HEK293 (cell line): ENCODE results near the gene P2RY2.

Experiments used
- CTCF ChIP-seq: fragments of 450-650 bp; formaldehyde crosslinking; IDR thresholded peaks from 2 replicates; pipeline ENCODE4 v1.5.1; 2016; ENCODE audit warnings: missing biosample characterization, missing genetic modification characterization
- MYNN ChIP-seq: fragments of 450-650 bp; formaldehyde crosslinking; IDR thresholded peaks from 2 replicates; pipeline ENCODE4 v1.5.1; 2016; ENCODE audit warnings: missing biosample characterization, missing genetic modification characterization, borderline replicate concordance
- PATZ1 ChIP-seq: fragments of 450-650 bp; formaldehyde crosslinking; IDR thresholded peaks from 2 replicates; pipeline ENCODE4 v1.5.1; 2016; ENCODE audit warnings: missing biosample characterization, missing genetic modification characterization
- REST ChIP-seq: fragments of 450-650 bp; formaldehyde crosslinking; IDR thresholded peaks from 2 replicates; pipeline ENCODE4 v1.5.1; 2016; ENCODE audit warnings: missing biosample characterization, missing genetic modification characterization
- SP2 ChIP-seq: fragments of 450-650 bp; formaldehyde crosslinking; IDR thresholded peaks from 2 replicates; pipeline ENCODE4 v1.5.1; 2016; ENCODE audit warnings: missing biosample characterization, missing genetic modification characterization
- WT1 ChIP-seq: fragments of 450-650 bp; formaldehyde crosslinking; IDR thresholded peaks from 2 replicates; pipeline ENCODE4 v1.5.1; 2016; ENCODE audit warnings: missing biosample characterization, missing genetic modification characterization
- ZBTB20 ChIP-seq: fragments of 450-650 bp; formaldehyde crosslinking; IDR thresholded peaks from 2 replicates; pipeline ENCODE4 v1.5.1; 2016; ENCODE audit warnings: missing biosample characterization, missing genetic modification characterization
- ZNF701 ChIP-seq: fragments of 450-650 bp; formaldehyde crosslinking; IDR thresholded peaks from 2 replicates; pipeline ENCODE4 v1.5.1; 2016; ENCODE audit warnings: missing biosample characterization, missing genetic modification characterization
- ZNF747 ChIP-seq: fragments of 450-650 bp; formaldehyde crosslinking; IDR thresholded peaks from 2 replicates; pipeline ENCODE4 v1.5.1; 2016; ENCODE audit warnings: missing biosample characterization, missing genetic modification characterization
- TF ChIP-seq, protein P1 (sequence below): fragments of 450-650 bp; formaldehyde crosslinking; IDR thresholded peaks from 2 replicates; pipeline ENCODE4 v1.5.1; 2016; ENCODE audit warnings: missing biosample characterization, missing genetic modification characterization
- TF ChIP-seq, protein P2 (sequence below): IDR thresholded peaks from 2 replicates; pipeline ENCODE4 v1.6.1; 2011; ENCODE audit warnings: mild to moderate bottlenecking, low read depth, low read length, borderline replicate concordance
- TF ChIP-seq, protein P3 (sequence below): fragments of 450-650 bp; formaldehyde crosslinking; IDR thresholded peaks from 2 replicates; pipeline ENCODE4 v1.5.1; 2016; ENCODE audit warnings: missing biosample characterization, missing genetic modification characterization, borderline replicate concordance
- TF ChIP-seq, protein P4 (sequence below): fragments of 450-650 bp; IDR thresholded peaks from 2 replicates; pipeline ENCODE4 v1.5.1; 2018; ENCODE audit warnings: missing biosample characterization, mild to moderate bottlenecking, missing genetic modification characterization

- TF ChIP-seq CTCF (no peak), ZBTB20 (tag by site-specific recombination) (no peak), ZNF701 (tag by site-specific recombination) (no peak), WT1 (no peak), PATZ1 (tag by site-specific recombination) (no peak), SP2 (tag by site-specific recombination) (no peak), ZNF747 (no peak), MYNN (tag by site-specific recombination) (no peak), REST (no peak)
- TF ChIP-seq, protein P1, sequence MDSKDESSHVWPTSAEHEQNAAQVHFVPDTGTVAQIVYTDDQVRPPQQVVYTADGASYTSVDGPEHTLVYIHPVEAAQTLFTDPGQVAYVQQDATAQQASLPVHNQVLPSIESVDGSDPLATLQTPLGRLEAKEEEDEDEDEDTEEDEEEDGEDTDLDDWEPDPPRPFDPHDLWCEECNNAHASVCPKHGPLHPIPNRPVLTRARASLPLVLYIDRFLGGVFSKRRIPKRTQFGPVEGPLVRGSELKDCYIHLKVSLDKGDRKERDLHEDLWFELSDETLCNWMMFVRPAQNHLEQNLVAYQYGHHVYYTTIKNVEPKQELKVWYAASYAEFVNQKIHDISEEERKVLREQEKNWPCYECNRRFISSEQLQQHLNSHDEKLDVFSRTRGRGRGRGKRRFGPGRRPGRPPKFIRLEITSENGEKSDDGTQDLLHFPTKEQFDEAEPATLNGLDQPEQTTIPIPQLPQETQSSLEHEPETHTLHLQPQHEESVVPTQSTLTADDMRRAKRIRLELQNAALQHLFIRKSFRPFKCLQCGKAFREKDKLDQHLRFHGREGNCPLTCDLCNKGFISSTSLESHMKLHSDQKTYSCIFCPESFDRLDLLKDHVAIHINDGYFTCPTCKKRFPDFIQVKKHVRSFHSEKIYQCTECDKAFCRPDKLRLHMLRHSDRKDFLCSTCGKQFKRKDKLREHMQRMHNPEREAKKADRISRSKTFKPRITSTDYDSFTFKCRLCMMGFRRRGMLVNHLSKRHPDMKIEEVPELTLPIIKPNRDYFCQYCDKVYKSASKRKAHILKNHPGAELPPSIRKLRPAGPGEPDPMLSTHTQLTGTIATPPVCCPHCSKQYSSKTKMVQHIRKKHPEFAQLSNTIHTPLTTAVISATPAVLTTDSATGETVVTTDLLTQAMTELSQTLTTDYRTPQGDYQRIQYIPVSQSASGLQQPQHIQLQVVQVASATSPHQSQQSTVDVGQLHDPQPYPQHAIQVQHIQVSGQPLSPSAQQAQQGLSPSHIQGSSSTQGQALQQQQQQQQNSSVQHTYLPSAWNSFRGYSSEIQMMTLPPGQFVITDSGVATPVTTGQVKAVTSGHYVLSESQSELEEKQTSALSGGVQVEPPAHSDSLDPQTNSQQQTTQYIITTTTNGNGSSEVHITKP (tag by site-specific recombination): no peak
- TF ChIP-seq, protein P2, sequence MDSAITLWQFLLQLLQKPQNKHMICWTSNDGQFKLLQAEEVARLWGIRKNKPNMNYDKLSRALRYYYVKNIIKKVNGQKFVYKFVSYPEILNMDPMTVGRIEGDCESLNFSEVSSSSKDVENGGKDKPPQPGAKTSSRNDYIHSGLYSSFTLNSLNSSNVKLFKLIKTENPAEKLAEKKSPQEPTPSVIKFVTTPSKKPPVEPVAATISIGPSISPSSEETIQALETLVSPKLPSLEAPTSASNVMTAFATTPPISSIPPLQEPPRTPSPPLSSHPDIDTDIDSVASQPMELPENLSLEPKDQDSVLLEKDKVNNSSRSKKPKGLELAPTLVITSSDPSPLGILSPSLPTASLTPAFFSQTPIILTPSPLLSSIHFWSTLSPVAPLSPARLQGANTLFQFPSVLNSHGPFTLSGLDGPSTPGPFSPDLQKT: no peak
- TF ChIP-seq, protein P3, sequence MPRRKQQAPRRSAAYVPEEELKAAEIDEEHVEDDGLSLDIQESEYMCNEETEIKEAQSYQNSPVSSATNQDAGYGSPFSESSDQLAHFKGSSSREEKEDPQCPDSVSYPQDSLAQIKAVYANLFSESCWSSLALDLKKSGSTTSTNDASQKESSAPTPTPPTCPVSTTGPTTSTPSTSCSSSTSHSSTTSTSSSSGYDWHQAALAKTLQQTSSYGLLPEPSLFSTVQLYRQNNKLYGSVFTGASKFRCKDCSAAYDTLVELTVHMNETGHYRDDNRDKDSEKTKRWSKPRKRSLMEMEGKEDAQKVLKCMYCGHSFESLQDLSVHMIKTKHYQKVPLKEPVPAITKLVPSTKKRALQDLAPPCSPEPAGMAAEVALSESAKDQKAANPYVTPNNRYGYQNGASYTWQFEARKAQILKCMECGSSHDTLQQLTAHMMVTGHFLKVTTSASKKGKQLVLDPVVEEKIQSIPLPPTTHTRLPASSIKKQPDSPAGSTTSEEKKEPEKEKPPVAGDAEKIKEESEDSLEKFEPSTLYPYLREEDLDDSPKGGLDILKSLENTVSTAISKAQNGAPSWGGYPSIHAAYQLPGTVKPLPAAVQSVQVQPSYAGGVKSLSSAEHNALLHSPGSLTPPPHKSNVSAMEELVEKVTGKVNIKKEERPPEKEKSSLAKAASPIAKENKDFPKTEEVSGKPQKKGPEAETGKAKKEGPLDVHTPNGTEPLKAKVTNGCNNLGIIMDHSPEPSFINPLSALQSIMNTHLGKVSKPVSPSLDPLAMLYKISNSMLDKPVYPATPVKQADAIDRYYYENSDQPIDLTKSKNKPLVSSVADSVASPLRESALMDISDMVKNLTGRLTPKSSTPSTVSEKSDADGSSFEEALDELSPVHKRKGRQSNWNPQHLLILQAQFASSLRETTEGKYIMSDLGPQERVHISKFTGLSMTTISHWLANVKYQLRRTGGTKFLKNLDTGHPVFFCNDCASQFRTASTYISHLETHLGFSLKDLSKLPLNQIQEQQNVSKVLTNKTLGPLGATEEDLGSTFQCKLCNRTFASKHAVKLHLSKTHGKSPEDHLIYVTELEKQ: no peak
- TF ChIP-seq, protein P4, sequence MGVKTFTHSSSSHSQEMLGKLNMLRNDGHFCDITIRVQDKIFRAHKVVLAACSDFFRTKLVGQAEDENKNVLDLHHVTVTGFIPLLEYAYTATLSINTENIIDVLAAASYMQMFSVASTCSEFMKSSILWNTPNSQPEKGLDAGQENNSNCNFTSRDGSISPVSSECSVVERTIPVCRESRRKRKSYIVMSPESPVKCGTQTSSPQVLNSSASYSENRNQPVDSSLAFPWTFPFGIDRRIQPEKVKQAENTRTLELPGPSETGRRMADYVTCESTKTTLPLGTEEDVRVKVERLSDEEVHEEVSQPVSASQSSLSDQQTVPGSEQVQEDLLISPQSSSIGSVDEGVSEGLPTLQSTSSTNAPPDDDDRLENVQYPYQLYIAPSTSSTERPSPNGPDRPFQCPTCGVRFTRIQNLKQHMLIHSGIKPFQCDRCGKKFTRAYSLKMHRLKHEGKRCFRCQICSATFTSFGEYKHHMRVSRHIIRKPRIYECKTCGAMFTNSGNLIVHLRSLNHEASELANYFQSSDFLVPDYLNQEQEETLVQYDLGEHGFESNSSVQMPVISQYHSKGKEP (tag by site-specific recombination): no peak
Observed at GRCh38 chr11:73186886-73187285, 31.2 kb upstream of the P2RY2 start.
